ENCODE measurements around the gene MYO15A.

DNA sequence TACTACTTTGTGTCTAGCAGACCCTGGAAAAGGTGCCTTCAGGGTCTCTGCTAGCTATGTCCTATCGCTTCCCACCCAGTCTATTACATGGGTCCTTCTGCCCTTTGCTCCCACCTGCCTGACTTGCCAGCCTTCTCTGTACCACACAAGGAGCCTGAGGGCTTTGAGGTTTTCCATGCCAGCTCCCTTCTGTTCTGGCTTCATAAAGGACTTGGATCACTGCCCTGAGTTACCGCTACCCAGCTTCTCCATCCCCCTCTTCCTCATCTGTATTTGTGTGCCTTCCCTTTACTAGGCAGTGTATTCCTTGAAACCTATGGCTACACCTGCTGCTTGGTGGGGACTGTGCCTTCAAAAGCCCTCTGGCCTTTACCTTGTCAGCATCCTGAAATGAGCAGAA lies 97.3 kb downstream of the MYO15A start:
- TF ChIP-seq, protein P1, sequence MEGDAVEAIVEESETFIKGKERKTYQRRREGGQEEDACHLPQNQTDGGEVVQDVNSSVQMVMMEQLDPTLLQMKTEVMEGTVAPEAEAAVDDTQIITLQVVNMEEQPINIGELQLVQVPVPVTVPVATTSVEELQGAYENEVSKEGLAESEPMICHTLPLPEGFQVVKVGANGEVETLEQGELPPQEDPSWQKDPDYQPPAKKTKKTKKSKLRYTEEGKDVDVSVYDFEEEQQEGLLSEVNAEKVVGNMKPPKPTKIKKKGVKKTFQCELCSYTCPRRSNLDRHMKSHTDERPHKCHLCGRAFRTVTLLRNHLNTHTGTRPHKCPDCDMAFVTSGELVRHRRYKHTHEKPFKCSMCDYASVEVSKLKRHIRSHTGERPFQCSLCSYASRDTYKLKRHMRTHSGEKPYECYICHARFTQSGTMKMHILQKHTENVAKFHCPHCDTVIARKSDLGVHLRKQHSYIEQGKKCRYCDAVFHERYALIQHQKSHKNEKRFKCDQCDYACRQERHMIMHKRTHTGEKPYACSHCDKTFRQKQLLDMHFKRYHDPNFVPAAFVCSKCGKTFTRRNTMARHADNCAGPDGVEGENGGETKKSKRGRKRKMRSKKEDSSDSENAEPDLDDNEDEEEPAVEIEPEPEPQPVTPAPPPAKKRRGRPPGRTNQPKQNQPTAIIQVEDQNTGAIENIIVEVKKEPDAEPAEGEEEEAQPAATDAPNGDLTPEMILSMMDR (IDR thresholded peaks at IDR 0.05) = no peak
- TF ChIP-seq POLR2A (IDR thresholded peaks at IDR 0.05) = no peak

Measured in adrenal gland (tissue), 5 donors.